ENCODE results near the gene FABP7. TPM values are rescaled to one million over a fixed set of nuclear protein-coding genes. Genes with fewer than 3 reads are reported as not detected.

Gene FABP7
- total RNA-seq, result not detected

DNA sequence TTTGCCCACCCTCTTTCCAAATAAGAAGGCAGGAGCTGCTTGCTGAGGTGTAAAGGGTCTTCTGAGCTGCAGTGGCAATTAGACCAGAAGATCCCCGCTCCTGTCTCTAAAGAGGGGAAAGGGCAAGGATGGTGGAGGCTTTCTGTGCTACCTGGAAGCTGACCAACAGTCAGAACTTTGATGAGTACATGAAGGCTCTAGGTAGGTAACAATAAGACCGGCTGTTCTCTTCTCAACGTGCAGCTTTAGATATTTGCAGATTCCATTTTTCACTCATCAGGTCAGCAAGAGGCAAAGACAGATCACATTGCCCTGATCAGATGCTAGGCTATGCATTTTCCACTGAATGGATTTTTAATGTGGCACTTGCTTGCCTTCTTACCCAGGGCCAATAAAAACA, at the start of gene FABP7:
Gene FABP7, plus strand, starts transcription at position 50 of the 400 bp plus-strand sequence. Its CDS starts 79 bp downstream, at position 129.

GRCh38 chr6:122789182-122790027, 9.9 kb downstream of the FABP7 start, which contains the start of gene SMPDL3A:
Gene SMPDL3A (plus strand): TSS chr6:122789258. CDS start chr6:122789347, 89 bp downstream.

Other genes starting within 250 kb of the FABP7 start
- under 1 TPM; 0.19 to 0.28 TPM for gene PKIB, start 169.3 kb upstream of the FABP7 start, total RNA-seq
- gene SMPDL3A, start 9.5 kb downstream of the FABP7 start, total RNA-seq, result under 1 TPM in 1 of 2 experiments, not detected in 1; 0.17 TPM
- gene CLVS2, start 216.5 kb downstream of the FABP7 start, total RNA-seq, result not detected

All from activated naive CD4-positive, alpha-beta T cell treated with anti-CD3 and anti-CD28 coated beads, Interleukin-2, amount 10 ng/mL, durations not matched to agents 5 hours and 36 hours (primary cell).